Right lobe of liver (tissue), 6 donors: Measurements from ENCODE around the gene LMBRD1. TPM values are rescaled to one million over a fixed set of nuclear protein-coding genes. Genes with fewer than 3 reads are reported as not detected.
A peak's percentile ranks its signal among the peaks of the same experiment; 100 is the strongest.

Experiments
- ATAC-seq, 4 donors: fragments of 200-7000 bp; cut with Tn5 transposase; one replicate each; pipeline ENCODE4 v1.9.1; 2020; ENCODE audit warnings: mild to moderate bottlenecking in 4 of 4, moderate library complexity in 4 of 4
- DNase-seq, 3 donors: peaks; one replicate each; pipeline ENCODE4 v3.0.0-alpha.2; 2020
- H3K27ac ChIP-seq, 3 donors: fragments of 200-600 bp; one replicate each; pipeline ENCODE4 v1.8.0; 2022
- H3K27me3 ChIP-seq, 2 donors: fragments of 200-600 bp; one replicate each; pipeline ENCODE4 v1.8.0; 2022
- H3K36me3 ChIP-seq, 4 donors: fragments of 200-600 bp; sonication (generic) in 1 of 4; one replicate each; pipeline versions ENCODE4 v1.5.1 to v1.8.0; 2017 to 2022; ENCODE audit warnings: control low read depth in 1 of 4
- H3K4me1 ChIP-seq, 4 donors: fragments of 200-600 bp; sonication (generic) in 1 of 4; one replicate each; pipeline versions ENCODE4 v1.5.1 to v1.8.0; 2017 to 2022; ENCODE audit warnings: control low read depth in 1 of 4
- H3K4me3 ChIP-seq, 3 donors: fragments of 200-600 bp; one replicate each; pipeline ENCODE4 v1.8.0; 2022
- H3K9me3 ChIP-seq, 4 donors: fragments of 200-600 bp; sonication (generic) in 1 of 4; one replicate each; pipeline versions ENCODE4 v1.5.1 to v1.8.0; 2017 to 2022; ENCODE audit warnings: control low read depth in 1 of 4
- POLR2A ChIP-seq: fragments of 450-650 bp; IDR thresholded peaks from one replicate; pipeline ENCODE4 v1.6.1; 2017; ENCODE audit warnings: antibody characterized with exemption, mild to moderate bottlenecking
- WGBS: methylation state at CpG from one replicate; pipeline ENCODE4 v1.1.6; 2018; ENCODE audit warnings: low coverage, low lambda C conversion rate; ENCODE audit not compliant: insufficient coverage; ENCODE audit errors: missing lambda C conversion rate; 5-methylcytosine and 5-hydroxymethylcytosine counted together
- intact Hi-C, 2 donors: fragments of 100-400 bp; cut with DNase I; formaldehyde crosslinking; loops; one replicate each; pipeline versions ENCODE4 v1.11.2 to v1.14.1; 2022
- total RNA-seq, 6 experiments: library from RNA; depleted of rRNA in 2 of 6; stranded (reverse); fragments of >200 nt in 2 of 6; fragmentation: NEBNext Ultra II Directional in 3 of 6; extraction: Animal tissue kit (Norgen Biotek cat#: 25700) in 3 of 6; gene quantifications; one replicate each; pipeline versions ENCODE4 v1.1.0 to v1.2.4, GENCODE V29; 2016 to 2023
- TF ChIP-seq, protein P1 (sequence below), 4 donors: fragments of 200-600 bp in 3 of 4; fragments of 450-650 bp in 1 of 4; IDR thresholded peaks; one replicate each; pipeline versions ENCODE4 v1.5.1 to v1.8.0; 2016 to 2022; ENCODE audit warnings: antibody characterized with exemption in 4 of 4, mild to moderate bottlenecking in 2 of 4
- donor health status: DM: no; HTN: yes; CAD: no.
- donor health status: DM: no; HTN: no; CAD: no.
- donor health status: DM: no; HTN: no; CAD: no.
- donor health status: DM: no; HTN: yes; CAD: no.
- donor health status: DM: no; HTN: yes; CAD: no.

Gene LMBRD1
- total RNA-seq, 6 experiments from 2014 or later, result 37.9 to 57.7 (median 50.2) TPM

- no peak for TF ChIP-seq POLR2A
- TF ChIP-seq, protein P1, sequence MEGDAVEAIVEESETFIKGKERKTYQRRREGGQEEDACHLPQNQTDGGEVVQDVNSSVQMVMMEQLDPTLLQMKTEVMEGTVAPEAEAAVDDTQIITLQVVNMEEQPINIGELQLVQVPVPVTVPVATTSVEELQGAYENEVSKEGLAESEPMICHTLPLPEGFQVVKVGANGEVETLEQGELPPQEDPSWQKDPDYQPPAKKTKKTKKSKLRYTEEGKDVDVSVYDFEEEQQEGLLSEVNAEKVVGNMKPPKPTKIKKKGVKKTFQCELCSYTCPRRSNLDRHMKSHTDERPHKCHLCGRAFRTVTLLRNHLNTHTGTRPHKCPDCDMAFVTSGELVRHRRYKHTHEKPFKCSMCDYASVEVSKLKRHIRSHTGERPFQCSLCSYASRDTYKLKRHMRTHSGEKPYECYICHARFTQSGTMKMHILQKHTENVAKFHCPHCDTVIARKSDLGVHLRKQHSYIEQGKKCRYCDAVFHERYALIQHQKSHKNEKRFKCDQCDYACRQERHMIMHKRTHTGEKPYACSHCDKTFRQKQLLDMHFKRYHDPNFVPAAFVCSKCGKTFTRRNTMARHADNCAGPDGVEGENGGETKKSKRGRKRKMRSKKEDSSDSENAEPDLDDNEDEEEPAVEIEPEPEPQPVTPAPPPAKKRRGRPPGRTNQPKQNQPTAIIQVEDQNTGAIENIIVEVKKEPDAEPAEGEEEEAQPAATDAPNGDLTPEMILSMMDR (IDR thresholded peaks at IDR 0.05), result no peak
- 75% methylated on average over 2 of the region's 2 CpGs for WGBS
- Histone ChIP-seq H3K4me1 (peaks cover 0 to 7% (median 2%) of the 10 kb centered on the region in 4 donors), H3K27ac (no peak overlapping the region), H3K4me3 (no peak overlapping the region), H3K36me3 (no peaks in the 10 kb centered on the region), H3K9me3 (no peaks in the 10 kb centered on the region), H3K27me3 (no peaks in the 10 kb centered on the region)
- intact Hi-C loops, result no loop called here
- no peak for DNase-seq
- ATAC-seq, result no peak
Measured at GRCh38 chr6:69761853-69762252, 35.0 kb downstream of the LMBRD1 start.

- Histone ChIP-seq H3K9me3 (no peaks in the 10 kb centered on the region), H3K36me3 (no peaks in the 10 kb centered on the region), H3K4me3 (no peak overlapping the region), H3K27me3 (no peaks in the 10 kb centered on the region), H3K4me1 (peaks cover 0 to 6% (median 2%) of the 10 kb centered on the region in 4 donors), H3K27ac (no peak overlapping the region)
- 14% methylated on average over 1 of the region's 1 CpG for WGBS
- intact Hi-C loops, result no loop called here
- ATAC-seq (peak in 2 of 4 donors; percentile 42 to 59), DNase-seq (no peak)
- no peak for TF ChIP-seq POLR2A
- TF ChIP-seq, protein P1 (IDR thresholded peaks at IDR 0.05), result no peak
Measured at GRCh38 chr6:69758214-69758613, 38.6 kb downstream of the LMBRD1 start.

GRCh38 chr6:69756907-69757306 is 39.9 kb downstream of the LMBRD1 start:
- no peak for DNase-seq
- Histone ChIP-seq H3K4me3 (no peak overlapping the region), H3K9me3 (no peaks in the 10 kb centered on the region), H3K4me1 (peaks cover 0 to 6% (median 2%) of the 10 kb centered on the region in 4 donors), H3K36me3 (no peaks in the 10 kb centered on the region), H3K27me3 (no peaks in the 10 kb centered on the region), H3K27ac (no peak overlapping the region)
- TF ChIP-seq, protein P1 (IDR thresholded peaks at IDR 0.05), result no peak
- no peak for TF ChIP-seq POLR2A
- no peak for ATAC-seq
- intact Hi-C loops, result no loop called here
- 100% methylated on average over 1 of the region's 1 CpG for WGBS

DNA sequence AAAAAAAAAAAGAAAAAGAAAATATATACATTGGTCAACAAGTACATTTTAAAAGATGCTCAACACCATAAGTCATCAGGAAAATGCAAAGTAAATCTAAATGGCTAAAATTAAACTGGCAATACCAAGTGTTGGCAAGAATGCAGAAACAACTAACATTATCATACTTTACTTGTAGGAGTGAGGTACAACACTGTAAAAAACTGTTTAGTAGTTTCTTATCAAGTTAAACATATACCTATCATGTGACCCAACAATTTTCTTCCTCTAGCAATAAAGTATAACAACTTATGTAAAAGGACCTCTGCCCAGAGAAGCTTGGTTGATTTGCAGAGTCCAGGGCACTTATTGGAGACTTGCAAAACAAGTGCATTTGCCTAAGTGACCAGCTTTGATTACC is 40.4 kb downstream of the LMBRD1 start:
- TF ChIP-seq, protein P1 (IDR thresholded peaks at IDR 0.05), result no peak
- TF ChIP-seq POLR2A, result no peak
- Histone ChIP-seq H3K9me3 (no peaks in the 10 kb centered on the region), H3K4me3 (no peak overlapping the region), H3K27ac (no peak overlapping the region), H3K4me1 (peaks cover 0 to 6% (median 2%) of the 10 kb centered on the region in 4 donors), H3K36me3 (no peaks in the 10 kb centered on the region), H3K27me3 (no peaks in the 10 kb centered on the region)
- no peak for DNase-seq
- intact Hi-C loops, result no loop called here
- ATAC-seq, result no peak

DNA sequence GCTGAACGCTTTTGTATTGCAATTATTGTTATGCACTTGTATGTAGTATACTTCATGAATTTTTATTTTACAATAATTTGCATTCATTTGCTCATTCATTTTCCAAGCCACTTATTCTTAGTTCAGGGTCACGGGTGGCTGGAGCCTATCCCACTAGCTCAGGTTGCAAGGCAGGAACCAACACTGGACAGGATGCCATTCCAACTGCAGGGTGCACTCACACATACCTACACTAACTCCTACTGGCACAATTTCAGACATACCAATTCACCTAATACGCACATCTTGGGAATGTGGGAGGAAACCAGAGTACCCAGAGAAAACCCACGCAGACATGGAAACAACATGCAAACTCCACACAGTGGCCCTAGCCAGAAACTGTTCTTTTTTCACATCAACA is 61.8 kb downstream of the LMBRD1 start:
- H3K27me3 ChIP-seq, result no peaks in the 10 kb centered on the region
- peaks cover 0 to 6% (median 0%) of the 10 kb centered on the region in 4 donors for H3K36me3 ChIP-seq
- intact Hi-C loops, result no loop called here
- WGBS, result 78% methylated on average over 4 of the region's 4 CpGs
- H3K4me3 ChIP-seq, result no peak overlapping the region
- H3K9me3 ChIP-seq, result no peaks in the 10 kb centered on the region
- TF ChIP-seq POLR2A, result no peak
- TF ChIP-seq, protein P1 (IDR thresholded peaks at IDR 0.05), result no peak
- H3K4me1 ChIP-seq, result peaks cover 0 to 8% (median 0%) of the 10 kb centered on the region in 4 donors
- no peak for ATAC-seq
- no peak for DNase-seq
- H3K27ac ChIP-seq, result no peak overlapping the region
